ENCODE measurements around the gene KATNAL2.

The KATNAL2 gene

DNA sequence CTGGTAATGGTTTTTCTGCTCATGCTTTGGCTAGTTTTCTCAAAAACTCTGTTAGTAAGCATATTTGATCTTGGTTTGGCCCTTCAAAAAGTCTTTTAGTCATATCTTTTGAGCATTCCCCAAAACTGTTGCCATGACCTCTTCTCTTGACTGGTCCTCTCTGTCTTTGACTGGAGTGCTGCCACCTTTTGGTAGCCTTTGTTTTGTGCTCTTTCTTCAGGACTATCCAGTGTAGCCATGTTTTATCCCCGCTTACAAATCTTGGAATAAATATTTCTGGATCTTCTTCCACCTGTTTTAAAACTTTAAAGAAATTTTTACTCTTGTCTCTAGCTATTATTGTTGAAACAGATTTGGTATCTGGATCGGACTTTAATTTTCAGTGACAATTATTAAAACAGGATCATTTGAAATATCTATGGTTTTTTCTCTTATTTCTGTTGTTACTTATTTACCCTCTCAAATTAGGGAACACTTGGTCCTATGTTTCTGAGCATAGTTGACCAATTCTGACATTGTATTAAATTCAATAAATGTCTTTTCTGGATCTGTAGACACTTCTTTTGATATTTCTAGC is 119.0 kb downstream of the KATNAL2 start:
- no peak for DNase-seq

DNA sequence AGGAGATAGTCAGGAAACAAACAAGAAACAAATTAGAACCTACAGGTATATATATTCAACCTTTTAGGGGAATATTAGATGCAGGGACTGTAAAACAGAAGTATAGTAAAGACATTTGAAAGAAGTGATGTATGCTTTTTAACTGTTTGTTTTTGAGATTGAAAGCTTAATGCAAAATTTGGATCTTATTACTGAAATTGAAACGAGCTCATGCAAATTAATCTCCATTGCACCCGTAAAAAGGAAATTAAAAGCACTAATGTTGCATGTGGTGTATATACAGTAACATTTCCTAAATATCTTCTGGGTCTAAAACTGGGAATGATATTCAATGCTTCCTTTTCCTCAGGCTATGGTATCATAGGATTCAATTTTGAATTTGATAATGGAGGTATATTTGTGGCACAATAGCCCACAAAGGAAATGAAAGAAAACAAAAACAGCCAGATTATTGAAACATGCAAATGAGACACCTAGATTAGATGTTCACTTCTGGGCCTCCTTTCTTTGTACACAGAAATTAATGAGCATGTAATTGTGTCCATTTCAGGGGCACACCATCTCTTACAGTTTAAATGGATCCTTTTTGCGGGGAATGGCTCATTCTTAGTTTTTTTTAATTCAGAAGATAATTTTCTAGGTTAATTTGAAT is 119.7 kb downstream of the KATNAL2 start:
- DNase-seq: no peak

DNA sequence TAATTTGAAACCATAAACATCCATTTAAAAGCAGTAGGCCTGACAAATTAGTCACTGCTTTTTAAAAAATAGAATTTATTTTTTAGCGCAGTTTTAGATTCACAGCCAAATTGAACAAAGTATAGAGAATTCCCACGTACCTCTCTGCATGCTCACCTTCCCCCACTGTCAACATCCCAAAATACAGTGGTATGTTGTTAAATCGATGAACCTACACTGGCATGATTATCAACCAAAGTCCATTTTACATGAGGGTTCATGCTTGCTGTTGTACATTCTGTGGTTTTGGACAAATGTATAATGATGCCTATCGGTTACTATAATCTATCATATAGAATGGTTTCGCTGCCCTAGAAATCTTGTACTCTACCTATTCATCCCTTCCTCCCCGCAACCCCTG is 123.6 kb downstream of the KATNAL2 start:
- DNase-seq: no peak

DNA sequence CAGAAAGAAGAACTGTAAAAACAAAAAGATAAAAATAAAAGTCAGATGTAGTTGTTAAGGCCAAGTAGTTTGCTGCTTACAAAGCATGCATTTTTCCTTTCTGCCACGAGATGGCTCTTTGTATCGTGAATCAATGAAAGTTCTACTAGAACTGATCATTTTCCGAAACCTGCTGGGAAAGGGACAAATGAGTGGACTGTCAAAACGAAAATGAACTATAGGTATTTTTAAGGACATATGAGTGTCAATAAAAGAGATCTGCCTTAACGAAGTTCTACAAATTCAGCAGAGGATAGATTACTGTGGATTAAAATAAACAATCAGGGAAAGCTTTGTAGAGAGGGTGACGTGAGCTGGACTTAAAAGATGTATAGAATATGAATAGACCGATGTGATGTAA is 133.1 kb downstream of the KATNAL2 start:
- DNase-seq: no peak

DNA sequence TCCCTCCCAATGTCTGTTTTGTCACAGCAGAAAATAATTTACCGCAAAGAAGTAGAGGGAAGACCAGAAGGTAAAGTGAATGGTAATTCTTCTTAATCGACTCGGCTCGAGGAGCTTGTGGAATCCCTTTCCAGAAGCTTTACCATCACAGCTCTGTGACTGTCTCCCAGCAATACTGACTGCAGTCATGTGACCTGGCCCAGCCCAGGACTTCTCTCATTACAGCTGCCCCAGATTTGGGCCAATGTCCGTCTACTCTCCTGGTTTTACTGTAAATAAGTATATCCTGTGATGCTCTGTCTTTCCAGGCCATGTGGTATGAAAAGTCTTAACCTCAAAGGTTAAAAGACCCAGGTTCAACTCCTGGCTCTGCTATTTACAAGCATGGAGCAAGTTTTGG is 137.0 kb downstream of the KATNAL2 start:
- DNase-seq: no peak

DNA sequence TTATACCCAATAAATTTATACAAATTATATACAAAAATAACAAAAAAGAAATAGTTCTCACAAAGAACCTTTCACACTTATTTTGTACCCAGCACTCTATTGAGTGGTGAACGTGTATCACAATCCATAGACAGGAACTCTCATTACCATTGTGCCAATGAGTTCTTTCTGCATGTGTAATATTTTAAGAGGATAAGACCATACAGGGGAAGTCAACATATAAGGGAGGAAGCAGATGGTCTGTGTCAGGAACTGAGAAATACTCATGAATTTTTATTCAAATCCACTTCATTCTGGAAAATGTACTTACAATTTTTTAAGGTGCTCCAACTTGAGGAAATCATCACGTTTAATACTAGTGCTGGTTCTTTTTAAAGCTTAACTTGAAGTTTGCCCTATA is 145.1 kb downstream of the KATNAL2 start:
- DNase-seq: no peak

DNA sequence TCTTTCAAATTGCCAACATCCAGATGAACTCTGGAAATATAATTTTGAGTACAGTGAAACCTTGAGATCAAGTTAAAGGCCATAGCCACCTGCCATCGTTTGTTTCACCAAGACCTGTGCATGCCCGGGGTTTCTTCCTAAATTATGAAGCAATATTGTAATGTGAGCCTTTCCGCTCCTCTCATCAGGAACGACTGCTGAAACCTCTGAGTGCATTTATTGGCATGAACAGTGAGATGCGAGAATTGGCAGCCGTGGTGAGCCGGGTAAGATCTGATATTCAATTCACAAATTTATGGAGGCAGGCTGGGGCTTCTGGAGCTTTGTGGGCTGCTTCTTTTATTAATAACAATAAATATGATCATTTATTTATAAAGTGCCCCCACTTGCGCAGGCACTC is 145.7 kb downstream of the KATNAL2 start:
- no peak for DNase-seq

DNA sequence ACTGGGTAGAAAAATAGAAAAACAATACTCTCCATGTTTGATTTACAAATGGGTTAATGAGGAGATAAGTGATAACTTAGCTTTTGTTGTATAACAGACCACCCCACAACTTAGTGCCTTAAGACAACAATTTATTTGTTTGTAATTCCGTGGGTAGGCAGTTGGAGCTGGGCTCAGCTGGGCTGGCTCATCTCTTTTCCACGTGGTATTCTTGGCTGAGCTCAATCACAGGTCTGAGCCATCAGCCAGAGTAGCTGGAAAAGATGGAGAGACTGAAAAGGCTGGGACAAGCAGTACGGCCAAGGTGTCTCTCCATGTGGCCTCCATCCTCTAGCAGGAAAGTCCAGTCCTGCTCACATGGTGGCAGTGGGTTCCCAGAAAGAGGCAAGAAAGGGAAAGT is 150.2 kb downstream of the KATNAL2 start:
- no peak for DNase-seq

DNA sequence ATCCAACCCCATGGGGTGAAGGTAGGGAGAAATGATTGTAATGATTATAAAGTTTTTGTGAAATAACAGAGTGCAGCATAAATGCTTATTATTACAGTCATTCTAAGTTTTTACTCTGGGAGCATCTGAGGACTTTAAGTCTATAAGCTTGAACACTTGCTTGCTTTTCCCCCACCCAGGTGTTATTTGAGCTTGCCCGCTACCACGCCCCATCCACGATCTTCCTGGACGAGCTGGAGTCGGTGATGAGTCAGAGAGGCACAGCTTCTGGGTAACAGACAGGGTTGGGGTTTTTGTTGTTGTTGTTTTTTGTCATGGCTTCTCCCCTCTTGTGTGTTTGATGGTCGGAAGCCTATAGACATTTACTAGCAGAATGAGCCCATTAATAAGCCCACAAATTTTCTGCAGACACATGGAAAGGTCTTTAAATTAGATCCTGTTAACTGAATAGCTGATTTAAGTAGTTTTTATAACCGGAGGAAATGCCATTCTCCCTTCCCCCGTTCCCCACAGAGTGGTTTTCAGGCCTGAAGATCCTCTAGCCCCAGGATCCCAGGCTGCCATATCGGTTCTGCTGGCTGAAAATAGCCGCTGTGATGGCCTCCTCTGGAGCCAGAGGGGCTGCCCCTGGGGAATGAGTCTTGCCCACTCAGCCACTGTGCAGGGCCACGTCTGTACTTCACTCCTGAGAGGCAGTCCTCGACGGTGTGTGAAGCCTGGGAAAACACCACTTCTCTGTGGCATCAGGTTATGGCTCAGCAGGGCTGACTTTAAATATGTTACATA is 157.9 kb downstream of the KATNAL2 start:
- DNase-seq: no peak

DNA sequence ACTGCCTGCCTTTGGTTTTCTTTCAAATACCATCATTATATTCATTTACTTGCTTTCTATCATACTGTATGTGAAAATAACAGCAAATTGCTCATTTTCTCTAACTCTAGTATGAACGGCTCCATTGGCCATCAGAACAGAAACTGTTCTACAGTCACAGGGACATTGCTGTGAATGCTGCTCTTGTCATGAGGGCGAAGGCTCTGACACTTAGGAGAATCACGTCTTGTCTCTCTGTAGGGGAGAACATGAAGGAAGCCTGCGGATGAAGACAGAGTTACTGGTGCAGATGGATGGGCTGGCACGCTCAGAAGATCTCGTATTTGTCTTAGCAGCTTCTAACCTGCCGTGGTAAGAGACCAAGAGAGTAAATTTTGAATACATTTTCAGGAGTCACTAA is 159.7 kb downstream of the KATNAL2 start:
- no peak for DNase-seq

DNA sequence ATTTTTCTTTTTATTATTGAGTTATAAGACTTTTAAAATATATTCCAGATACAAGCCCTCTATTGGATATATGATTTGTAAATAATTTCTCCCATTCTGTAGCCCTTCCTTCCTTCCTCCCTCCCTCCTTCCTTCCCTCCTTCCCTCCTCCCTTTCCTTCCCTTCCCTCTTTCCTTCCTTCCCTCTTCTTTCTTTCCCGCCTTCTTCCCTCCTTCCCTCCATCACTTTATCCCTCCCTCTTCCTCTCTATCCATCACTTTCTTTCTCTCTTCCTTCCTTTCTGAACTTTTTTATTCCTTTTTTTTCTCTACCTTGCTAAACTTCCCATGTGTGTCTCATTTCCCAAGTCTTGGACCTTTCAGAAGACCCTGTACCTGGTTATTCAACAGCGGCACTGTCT is 163.5 kb downstream of the KATNAL2 start:
- DNase-seq: no peak

DNA sequence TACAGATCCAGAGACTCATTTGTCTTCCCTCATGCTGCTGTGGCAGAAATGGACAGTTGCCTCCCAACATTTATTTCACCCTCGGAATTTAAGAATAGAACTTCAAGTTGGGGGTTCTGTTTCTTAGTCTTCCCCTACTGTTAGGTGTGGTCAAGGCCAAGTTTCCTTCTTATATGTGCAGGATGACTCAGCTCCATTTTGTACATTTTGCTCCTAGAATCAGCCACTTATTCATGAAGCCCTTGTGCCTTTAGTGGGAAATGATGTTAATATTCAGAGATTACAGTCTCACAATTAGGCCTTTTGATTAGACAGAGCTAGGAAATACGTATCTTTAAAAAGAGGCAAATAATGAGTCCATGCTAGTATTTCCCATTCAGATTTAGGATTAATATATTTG is 164.2 kb downstream of the KATNAL2 start:
- no peak for DNase-seq

DNA sequence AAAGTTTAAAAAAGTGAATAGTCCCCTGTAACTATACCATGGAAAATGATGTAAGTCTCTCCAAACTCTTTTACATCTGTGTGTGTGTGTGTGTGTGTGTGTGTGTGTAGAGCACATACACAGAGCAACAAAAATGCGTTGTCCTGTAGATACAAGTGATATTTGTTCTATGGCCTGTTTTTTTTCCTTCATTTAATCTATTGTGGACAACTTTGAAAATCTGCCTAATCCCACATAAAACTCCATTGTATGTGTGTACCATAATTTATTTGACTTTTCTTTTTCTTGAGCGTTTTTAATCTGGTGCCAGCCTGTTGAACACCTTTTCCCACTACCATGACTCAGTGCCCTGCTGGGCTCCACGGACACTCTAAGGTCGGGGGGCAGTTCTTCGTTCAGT is 170.3 kb downstream of the KATNAL2 start:
- DNase-seq: no peak

DNA sequence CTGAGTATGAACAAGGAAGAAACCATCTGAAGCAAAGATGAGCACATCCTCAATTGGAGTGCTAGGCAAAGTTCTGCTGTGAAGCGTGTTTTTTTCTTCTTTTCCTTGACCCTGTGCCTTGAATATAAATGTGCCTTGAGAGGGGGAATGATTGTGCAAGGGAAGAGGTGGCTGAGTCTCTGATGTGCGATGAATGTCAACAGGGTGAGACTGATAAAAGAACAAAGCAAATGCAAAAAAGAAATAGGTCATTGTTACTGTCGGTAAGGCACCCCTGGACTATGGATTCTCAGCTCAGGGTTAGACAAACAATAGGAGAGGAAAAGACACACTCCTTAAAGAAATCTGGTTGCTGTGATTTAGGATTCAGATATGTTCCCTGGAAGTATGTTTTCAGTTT is 178.4 kb downstream of the KATNAL2 start:
- DNase-seq: no peak

DNA sequence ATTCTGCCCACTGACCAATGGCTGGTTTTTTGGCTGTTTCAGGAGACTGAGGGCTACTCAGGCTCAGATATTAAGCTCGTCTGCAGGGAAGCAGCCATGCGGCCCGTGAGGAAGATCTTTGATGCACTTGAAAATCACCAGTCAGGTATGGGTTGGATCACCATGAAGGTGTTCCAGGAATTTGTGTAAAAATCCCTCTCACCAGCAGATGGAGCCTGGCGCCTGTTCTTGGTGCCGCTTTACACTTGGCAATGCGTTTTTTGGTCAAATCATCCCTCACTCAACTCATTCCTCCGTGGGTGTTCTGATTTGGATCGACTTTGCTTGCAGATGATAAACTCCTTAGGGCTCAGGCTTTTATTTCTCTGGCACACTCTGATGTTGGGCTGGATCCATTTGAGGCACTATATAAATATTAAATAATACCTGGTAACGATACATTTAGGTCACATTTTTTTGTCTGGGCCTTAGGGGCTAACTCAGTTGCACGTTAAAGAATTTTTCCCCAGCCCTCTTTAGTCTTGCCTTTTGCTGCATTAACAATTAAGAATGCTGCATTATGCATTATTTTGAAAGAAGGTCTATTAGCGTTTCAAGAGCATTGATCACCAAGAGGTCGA is 182.9 kb downstream of the KATNAL2 start:
- DNase-seq: peak; percentile 20

DNA sequence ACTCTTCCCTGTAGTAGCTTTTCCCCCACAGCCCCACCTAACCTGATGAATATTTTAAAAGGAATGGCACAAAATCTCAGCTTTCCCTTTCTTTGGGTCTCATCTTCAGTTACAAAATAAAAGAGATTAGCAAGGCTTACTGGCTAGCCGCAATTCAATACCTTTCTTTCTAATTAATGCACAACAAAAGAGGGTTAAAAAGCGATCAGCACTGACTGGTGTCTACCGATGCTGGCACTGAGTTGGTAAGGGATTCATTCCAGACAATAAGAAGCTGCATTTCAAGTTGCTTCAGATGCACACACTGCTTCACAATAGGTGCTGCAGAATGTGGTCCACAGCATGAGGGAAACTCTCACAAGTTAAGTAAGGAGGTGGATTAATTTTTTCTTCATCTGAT is 191.0 kb downstream of the KATNAL2 start:
- DNase-seq: no peak

DNA sequence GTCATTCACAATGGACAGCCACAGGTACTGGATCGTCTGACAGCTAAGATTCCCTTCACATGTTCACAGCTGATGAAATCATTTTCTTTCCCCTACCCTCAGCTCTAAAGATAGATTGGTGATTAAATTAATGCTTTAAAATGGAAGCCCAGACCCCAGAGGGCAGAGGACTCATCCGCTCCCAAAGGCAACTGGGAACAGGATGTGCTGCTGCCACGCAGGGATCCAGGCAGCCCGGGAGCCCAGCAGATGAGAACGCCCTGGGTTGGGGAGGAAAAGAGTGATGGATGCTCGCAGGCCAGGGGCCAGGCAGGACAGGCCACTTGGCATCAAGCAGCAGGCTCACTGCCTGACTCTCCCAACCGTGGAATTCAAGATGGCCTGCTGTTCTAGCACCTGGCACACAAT is 191.6 kb downstream of the KATNAL2 start:
- DNase-seq: no peak

DNA sequence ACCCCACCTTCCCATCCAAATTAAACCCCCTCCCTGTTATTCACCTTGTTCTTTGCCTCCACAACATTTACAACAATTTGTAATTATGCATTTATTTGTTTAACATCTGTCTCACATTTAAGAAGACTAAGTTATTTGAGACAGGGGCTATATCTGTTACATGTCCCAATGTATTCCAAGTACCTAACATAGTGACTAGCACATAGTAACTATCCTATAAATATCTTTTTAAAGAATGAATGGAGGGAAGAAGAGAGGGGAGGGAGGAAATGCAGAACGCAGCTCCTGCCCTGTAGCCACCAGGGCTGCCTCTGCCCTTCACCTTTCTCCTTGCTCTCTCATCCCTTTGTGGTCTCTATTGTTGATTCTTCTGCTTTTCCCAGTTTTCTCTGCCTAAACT is 192.3 kb downstream of the KATNAL2 start:
- DNase-seq: no peak

DNA sequence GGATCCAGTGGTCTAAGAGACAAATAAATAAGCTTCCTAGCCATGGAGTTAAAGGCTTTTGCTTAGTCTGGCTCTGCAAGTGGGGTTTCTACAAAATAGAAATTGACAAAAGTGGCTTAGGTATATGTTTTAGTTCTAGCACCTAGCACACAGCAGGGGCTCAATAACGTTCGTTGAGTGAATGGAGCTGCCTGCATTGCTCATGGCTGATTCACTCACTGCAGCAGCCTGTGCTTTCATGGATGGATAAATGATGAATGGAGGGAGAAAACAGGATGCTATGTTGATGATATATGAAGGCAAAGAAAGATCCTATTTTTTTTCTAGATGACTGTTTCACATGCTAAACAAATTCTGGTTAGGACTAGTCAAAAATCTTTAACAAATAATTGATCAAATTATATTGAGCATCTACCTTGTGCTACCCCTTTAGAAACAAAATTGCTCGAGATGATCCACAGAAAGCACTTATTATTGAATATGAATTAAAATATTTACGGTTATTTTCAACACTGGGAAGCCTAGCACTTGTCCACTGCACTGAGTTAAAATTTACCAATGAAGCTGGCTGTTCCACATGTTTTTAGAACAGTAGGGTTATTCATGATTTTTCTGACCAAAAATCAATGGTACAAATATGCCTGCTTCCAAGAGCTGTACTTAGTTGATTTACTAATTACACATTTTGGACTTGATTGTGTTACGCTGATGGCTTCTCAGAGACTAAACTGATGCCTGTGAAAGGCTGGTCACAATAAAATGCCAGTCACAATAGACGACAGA is 193.3 kb downstream of the KATNAL2 start:
- no peak for DNase-seq

DNA sequence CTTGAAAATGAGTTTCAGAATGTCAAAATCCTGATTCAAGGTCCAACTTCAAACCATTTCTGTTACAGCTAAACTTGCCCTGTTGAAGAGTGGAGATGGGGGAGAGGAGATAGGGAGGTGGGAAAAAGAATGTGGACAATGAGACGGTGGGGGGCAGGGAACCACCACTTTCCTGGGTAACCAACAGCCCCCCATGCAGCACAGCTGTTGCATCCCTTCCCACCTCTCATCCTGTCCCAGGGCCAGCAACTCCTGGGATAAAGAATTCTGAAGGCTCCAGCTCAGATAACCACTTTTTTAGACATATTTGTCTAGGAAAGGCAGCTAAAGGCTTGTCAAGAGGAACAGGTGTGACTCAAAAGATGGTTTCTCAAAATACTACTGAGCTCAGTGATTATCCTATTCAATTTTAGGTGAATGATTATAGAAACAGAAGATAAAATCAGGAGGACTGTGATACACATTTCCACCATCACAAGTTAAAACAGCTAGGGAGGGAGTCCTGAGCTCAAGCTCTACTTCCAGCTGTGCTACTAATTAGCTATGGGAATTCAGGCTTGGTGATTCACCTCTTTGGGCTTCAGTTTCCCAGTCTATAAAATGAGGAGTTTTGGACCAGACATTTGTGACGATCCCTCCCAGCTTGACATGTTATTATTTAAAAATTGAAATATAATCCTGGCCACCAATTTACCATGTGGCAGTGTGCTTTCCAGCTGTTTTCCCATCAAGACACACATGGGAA is 196.6 kb downstream of the KATNAL2 start:
- no peak for DNase-seq

DNA sequence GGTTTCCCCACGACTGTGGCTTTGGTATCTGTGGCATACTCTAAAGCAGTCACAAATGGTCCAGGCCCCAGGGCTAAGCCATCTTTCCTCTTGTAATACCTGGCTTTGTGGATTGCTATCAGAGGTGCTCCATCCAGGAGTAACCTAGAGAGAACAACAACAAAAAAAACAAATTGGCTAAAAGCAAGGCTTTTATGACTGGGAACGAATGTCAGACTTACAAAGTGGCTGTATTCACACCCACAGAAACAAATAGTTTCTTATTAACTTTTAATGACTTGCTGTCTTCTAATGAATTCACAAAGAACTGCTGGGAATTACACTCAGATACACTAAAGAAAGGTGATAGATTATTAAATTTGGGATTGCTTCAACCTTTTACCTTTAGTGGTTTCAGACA is 197.8 kb downstream of the KATNAL2 start:
- DNase-seq: no peak

DNA sequence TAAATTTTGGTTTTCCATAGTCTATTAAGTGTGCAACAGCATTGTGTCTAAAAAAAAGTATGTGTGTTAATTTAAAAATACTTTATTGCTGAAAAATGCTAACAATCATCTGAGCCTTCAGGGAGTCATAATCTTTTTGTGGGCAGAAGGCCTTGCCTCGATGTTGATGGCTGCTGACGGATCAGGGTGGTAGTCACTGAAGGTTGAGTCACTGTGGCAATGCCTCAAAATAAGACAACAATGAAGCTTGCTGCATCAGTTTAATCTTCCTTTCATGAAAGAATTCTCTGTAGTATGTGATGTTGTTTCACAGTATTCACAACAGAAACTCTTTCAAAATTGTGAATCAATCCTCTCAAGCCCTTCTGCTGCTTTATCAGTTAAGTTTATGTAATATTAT is 201.6 kb downstream of the KATNAL2 start:
- no peak for DNase-seq
